ENCODE data around the gene TSHZ2.
"Not testable (repeated sequence)": the region's sequence is repeated elsewhere in the genome, so short reads cannot be mapped to it uniquely, and the experiment has no call there.

Gene TSHZ2

GRCh38 chr20:53515749-53516148, 543.6 kb downstream of the TSHZ2 start:
- no peak for DNase-seq (ENCODE audit: low spot score)
- no peak overlapping the region for H3K27ac ChIP-seq
- TF ChIP-seq CTCF (IDR thresholded peaks at IDR 0.05) = no peak
- no peak overlapping the region for H3K4me3 ChIP-seq

DNA sequence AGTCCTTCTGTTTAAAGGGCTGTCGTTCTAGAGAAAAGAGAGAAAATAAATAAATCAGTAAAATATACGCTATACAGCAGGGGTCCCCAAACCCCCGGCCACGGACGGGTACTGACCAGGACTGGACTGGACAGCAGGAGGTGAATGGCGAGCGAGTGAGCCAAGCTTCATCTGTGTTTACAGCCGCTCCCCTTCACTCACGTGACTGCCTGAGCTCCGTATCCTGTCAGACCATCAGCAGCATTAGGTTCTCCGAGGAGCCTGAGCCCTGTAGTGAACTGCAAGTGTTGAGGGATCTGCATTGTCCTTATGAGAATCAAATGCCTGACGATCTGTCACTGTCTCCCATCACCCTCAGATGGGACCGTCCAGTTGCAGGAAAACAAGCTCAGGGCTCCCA, 545.0 kb downstream of the TSHZ2 start:
- no peak overlapping the region for H3K4me3 ChIP-seq
- no peak overlapping the region for H3K27ac ChIP-seq
- TF ChIP-seq CTCF (IDR thresholded peaks at IDR 0.05) = no peak
- DNase-seq (ENCODE audit: low spot score) = no peak

DNA sequence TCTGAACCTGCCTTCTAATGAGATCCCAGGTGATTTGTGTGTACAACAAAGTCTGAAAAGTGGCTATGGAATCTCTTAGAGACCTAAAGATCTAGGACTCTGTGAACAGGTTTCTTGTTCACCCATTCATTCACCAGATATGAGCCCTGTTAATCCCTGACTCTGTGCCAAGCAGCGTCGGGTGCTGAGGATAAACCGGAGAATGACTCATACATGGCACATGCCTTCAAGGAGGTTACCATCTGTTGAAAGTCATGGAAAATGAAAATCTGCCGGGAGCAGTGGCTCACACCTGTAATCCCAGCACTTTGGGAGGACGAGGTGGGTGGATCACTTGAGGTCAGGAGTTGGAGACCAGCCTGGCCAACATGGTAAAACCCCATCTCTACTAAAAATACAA, 549.3 kb downstream of the TSHZ2 start:
- H3K4me3 ChIP-seq; DNase-seq (ENCODE audit: low spot score): not testable (repeated sequence)

DNA sequence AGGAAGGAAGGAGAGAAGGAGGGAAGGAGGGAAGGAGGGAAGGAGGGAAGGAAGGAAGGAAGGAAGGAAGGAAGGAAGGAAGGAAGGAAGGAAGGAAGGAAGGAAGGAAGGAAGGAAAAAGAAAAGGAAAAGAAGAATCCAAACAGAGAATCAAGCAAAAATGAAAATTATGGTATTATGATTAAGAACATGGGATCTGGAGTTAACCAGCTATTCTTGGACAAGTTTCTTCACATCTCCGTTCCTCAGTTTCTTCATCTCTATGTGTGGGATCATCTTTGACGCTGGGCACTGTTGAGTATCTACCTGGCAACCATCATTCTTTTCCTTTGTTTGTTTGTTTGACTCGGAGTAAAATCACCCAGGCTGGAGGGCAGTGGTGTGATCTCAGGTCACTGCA, 549.9 kb downstream of the TSHZ2 start:
- Histone ChIP-seq H3K4me3 (no peak overlapping the region), H3K27ac (no peak overlapping the region)
- no peak for DNase-seq (ENCODE audit: low spot score)
- TF ChIP-seq CTCF (IDR thresholded peaks at IDR 0.05) = no peak

More for the DNA sequence above, 549.3 kb downstream of the TSHZ2 start:
- not testable (repeated sequence) for H3K27ac ChIP-seq

GRCh38 chr20:53522696-53523095, 550.5 kb downstream of the TSHZ2 start:
- no peak for DNase-seq (ENCODE audit: low spot score)
- H3K4me3 ChIP-seq = no peak overlapping the region
- no peak for TF ChIP-seq CTCF (IDR thresholded peaks at IDR 0.05)
- H3K27ac ChIP-seq = no peak overlapping the region

GRCh38 chr20:53523615-53524014, 551.5 kb downstream of the TSHZ2 start:
- not testable (repeated sequence) for DNase-seq (ENCODE audit: low spot score); H3K27ac ChIP-seq; H3K4me3 ChIP-seq

DNA sequence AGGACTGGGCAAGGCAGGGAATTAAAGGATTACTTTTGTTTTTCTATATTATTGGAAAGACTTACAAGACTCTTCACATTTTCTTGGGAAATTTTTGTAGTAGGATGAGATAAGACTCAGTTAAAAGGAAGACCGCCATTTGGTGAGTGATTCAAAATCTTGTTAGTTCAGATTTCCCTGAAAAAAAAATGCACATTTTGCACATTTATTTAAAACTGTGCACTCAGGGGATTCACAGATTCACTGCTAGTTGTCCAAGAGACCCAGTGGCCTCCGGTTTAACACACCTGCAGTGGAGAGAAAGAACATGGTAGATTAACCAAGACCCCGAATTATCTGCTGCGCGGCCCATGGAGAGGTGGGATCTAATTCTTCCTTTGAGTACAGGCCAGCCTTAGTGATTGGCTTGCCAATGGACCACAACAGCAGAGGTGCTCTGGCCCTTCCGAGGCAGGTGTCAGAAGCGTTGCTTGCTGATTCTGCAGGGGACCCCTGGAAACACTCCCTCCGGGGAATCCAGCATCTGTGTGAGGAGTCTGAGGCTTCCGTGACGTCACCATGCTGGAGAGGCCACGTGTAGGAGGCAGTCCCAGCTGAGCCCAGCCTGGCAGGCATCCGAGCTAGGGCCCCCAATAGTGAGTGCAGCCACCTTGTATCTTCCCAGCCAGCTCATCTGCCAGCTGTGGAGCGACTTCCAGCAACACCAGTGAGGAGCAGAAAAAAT, 552.6 kb downstream of the TSHZ2 start:
- no peak for TF ChIP-seq CTCF (IDR thresholded peaks at IDR 0.05)
- no peak for DNase-seq (ENCODE audit: low spot score)
- H3K4me3 ChIP-seq = no peak overlapping the region
- H3K27ac ChIP-seq = no peak overlapping the region

DNA sequence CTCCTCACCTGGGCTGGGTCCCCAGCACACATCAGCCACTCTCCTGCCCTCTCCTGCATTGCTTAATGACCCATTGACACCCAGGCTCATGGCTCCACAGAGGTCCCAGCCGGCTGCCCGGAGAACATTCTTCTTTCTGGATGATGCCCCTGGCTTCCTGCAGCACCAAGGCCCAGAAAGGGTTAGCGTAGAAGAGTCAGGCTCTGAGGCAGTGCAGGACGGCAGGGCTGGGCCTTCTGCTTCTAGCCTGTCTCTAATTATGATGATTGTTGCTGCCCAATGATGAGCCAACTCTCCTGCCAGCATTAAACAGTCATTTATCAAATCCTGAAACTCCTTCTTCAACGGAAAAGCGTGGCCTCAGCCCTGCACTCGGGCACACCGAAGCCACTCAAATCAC, 555.0 kb downstream of the TSHZ2 start:
- no peak overlapping the region for H3K4me3 ChIP-seq
- no peak for DNase-seq (ENCODE audit: low spot score)
- no peak for TF ChIP-seq CTCF (IDR thresholded peaks at IDR 0.05)
- no peak overlapping the region for H3K27ac ChIP-seq

Data from coronary artery (tissue), 2 donors.